H1 (cell line): ENCODE measurements around the gene LRRC8D. TPM values are rescaled to one million over a fixed set of nuclear protein-coding genes. Genes with fewer than 3 reads are reported as not detected.

Source experiments
- CTCF ChIA-PET: fragments of 300-600 bp; sonication (Branson Sonifier 250); formaldehyde crosslinking; loops from one replicate; lab custom pipeline; 2021; ENCODE audit not compliant: partially characterized antibody; lab: Charles Lee
- POLR2A ChIA-PET: fragments of 300-600 bp; sonication (Branson Sonifier 250); formaldehyde crosslinking; loops from one replicate; lab custom pipeline; 2021; ENCODE audit warnings: inconsistent platforms; ENCODE audit not compliant: partially characterized antibody; lab: Charles Lee
- DNase-seq, 2 experiments: peaks; one replicate each; pipeline versions ENCODE4 v3.0.0 to v3.0.0-alpha.2; 2010 to 2022; ENCODE audit warnings: low spot score in 2 of 2, low read depth in 1 of 2, mixed read lengths in 1 of 2
- FAIRE-seq: peaks from 2 replicates; lab custom pipeline; 2011; peaks lifted over from hg19 to GRCh38; lab: Jason Lieb, UNC
- H2AFZ ChIP-seq: 2 replicates; pipeline ENCODE4 v1.8.1; 2012; ENCODE audit warnings: low read length, inconsistent platforms
- H2AK5ac ChIP-seq: 2 replicates; pipeline ENCODE4 v1.6.1; 2013; ENCODE audit warnings: low read depth, low read length
- H2BK120ac ChIP-seq: replicated peaks from 2 replicates; pipeline ENCODE3; 2013; ENCODE audit warnings: low read depth, low read length, inconsistent platforms
- H2BK12ac ChIP-seq: 2 replicates; pipeline ENCODE4 v1.6.1; 2013; ENCODE audit warnings: low read depth, low read length
- H2BK15ac ChIP-seq: 2 replicates; pipeline ENCODE4 v1.6.1; 2013; ENCODE audit warnings: low read length
- H2BK20ac ChIP-seq: 2 replicates; pipeline ENCODE4 v1.6.1; 2013; ENCODE audit warnings: low read length
- H2BK5ac ChIP-seq: 2 replicates; pipeline ENCODE4 v1.6.1; 2013; ENCODE audit warnings: low read depth, low read length
- H3K14ac ChIP-seq: 2 replicates; pipeline ENCODE4 v1.6.1; 2013; ENCODE audit warnings: inconsistent platforms; ENCODE audit not compliant: insufficient read length
- H3K18ac ChIP-seq: 2 replicates; pipeline ENCODE4 v1.6.1; 2013; ENCODE audit warnings: low read length; ENCODE audit errors: extremely low read depth
- H3K23ac ChIP-seq: 2 replicates; pipeline ENCODE4 v1.6.1; 2013; ENCODE audit warnings: inconsistent platforms; ENCODE audit not compliant: insufficient read length
- H3K23me2 ChIP-seq: 2 replicates; pipeline ENCODE4 v1.6.1; 2013; ENCODE audit warnings: low read depth, low read length
- H3K27ac ChIP-seq: 2 replicates; pipeline ENCODE4 v1.6.1; 2011; ENCODE audit warnings: low read depth, low read length, inconsistent platforms
- H3K27me3 ChIP-seq, 4 experiments: replicated peaks in 1 of 4; 1 replicate in 1 of 4; 2 replicates in 3 of 4; pipeline versions ENCODE4 v1.6.1 to v1.8.1; 2011 to 2013; ENCODE audit warnings: low read length in 3 of 4, mild to moderate bottlenecking in 3 of 4, inconsistent platforms in 2 of 4, mixed read lengths in 2 of 4, moderate library complexity in 1 of 4; ENCODE audit not compliant: control insufficient read depth in 3 of 4, insufficient read depth in 3 of 4; ENCODE audit errors: extremely low read depth in 1 of 4
- H3K36me3 ChIP-seq, 4 experiments: 2 replicates each; pipeline versions ENCODE4 v1.6.1 to v1.8.1; 2011 to 2013; ENCODE audit warnings: mild to moderate bottlenecking in 4 of 4, low read length in 3 of 4, moderate library complexity in 2 of 4, control low read depth in 1 of 4, inconsistent platforms in 1 of 4; ENCODE audit not compliant: insufficient read depth in 4 of 4, control insufficient read depth in 2 of 4
- H3K4ac ChIP-seq: replicated peaks from 2 replicates; pipeline ENCODE3; 2013; ENCODE audit warnings: low read length, low read depth, mixed read lengths, inconsistent platforms; ENCODE audit not compliant: insufficient read length
- H3K4me1 ChIP-seq, 4 experiments: replicated peaks in 1 of 4; 1 replicate in 1 of 4; 2 replicates in 3 of 4; pipeline versions ENCODE4 v1.6.1 to v1.8.1; 2011 to 2013; ENCODE audit warnings: low read length in 3 of 4, inconsistent platforms in 2 of 4, mixed read lengths in 1 of 4; ENCODE audit not compliant: insufficient read depth in 4 of 4, control insufficient read depth in 3 of 4
- H3K4me2 ChIP-seq, 2 experiments: 2 replicates each; pipeline versions ENCODE4 v1.6.1 to v1.8.1; 2011 to 2013; ENCODE audit warnings: low read depth in 2 of 2, low read length in 2 of 2, control low read depth in 1 of 2, inconsistent platforms in 1 of 2, mild to moderate bottlenecking in 1 of 2; ENCODE audit not compliant: insufficient read depth in 1 of 2
- H3K4me3 ChIP-seq, 4 experiments: fragments of 200-600, 300-600 bp in 1 of 4; sonication (generic), shearing (Covaris generic), sonication (Bioruptor Twin) in 1 of 4; 2 replicates each; pipeline versions ENCODE4 v1.5.1 to v1.8.1; 2011 to 2016; ENCODE audit warnings: low read length in 4 of 4, low read depth in 3 of 4, control low read depth in 2 of 4, inconsistent platforms in 2 of 4, mild to moderate bottlenecking in 2 of 4, mixed read lengths in 1 of 4, moderate library complexity in 1 of 4; ENCODE audit not compliant: insufficient read depth in 2 of 4; ENCODE audit errors: extremely low read depth in 1 of 4
- H3K56ac ChIP-seq: replicated peaks from 2 replicates; pipeline ENCODE3; 2013; ENCODE audit warnings: low read depth, mild to moderate bottlenecking, mixed read lengths, low read length, inconsistent platforms; ENCODE audit not compliant: insufficient read length
- H3K79me1 ChIP-seq: 2 replicates; pipeline ENCODE4 v1.6.1; 2013; ENCODE audit warnings: low read depth, low read length, control low read depth
- H3K79me2 ChIP-seq, 2 experiments: 2 replicates each; pipeline versions ENCODE4 v1.6.1 to v1.8.1; 2012 to 2013; ENCODE audit warnings: low read length in 2 of 2, mild to moderate bottlenecking in 2 of 2, inconsistent platforms in 1 of 2; ENCODE audit not compliant: insufficient read depth in 2 of 2, control insufficient read depth in 1 of 2
- H3K9ac ChIP-seq, 4 experiments: replicated peaks in 1 of 4; 1 replicate in 1 of 4; 2 replicates in 3 of 4; pipeline versions ENCODE4 v1.6.1 to v1.8.1; 2011 to 2013; ENCODE audit warnings: low read depth in 3 of 4, low read length in 3 of 4, control low read depth in 2 of 4, mild to moderate bottlenecking in 2 of 4, moderate library complexity in 2 of 4, inconsistent platforms in 1 of 4; ENCODE audit errors: extremely low read depth in 1 of 4
- H3K9me3 ChIP-seq, 2 experiments: 2 replicates each; pipeline versions ENCODE4 v1.6.1 to v1.8.1; 2012 to 2013; ENCODE audit warnings: mild to moderate bottlenecking in 2 of 2, moderate library complexity in 2 of 2, control low read depth in 1 of 2, inconsistent platforms in 1 of 2, low read depth in 1 of 2, low read length in 1 of 2, mixed read lengths in 1 of 2; ENCODE audit not compliant: insufficient read depth in 2 of 2
- H4K20me1 ChIP-seq, 2 experiments: replicated peaks in 1 of 2; 2 replicates each; pipeline versions ENCODE3 to v1.8.1; 2011 to 2013; ENCODE audit warnings: inconsistent platforms in 2 of 2, low read length in 2 of 2, mild to moderate bottlenecking in 1 of 2; ENCODE audit not compliant: insufficient read depth in 2 of 2, control insufficient read depth in 1 of 2
- H4K5ac ChIP-seq: 2 replicates; pipeline ENCODE4 v1.6.1; 2013; ENCODE audit warnings: low read length, low read depth, mixed read lengths, inconsistent platforms; ENCODE audit not compliant: insufficient read length
- H4K8ac ChIP-seq: 2 replicates; pipeline ENCODE4 v1.8.0; 2013; ENCODE audit warnings: mild to moderate bottlenecking, moderate library complexity, low read length, inconsistent platforms; ENCODE audit not compliant: insufficient read depth; ENCODE audit errors: extremely low read depth
- H4K91ac ChIP-seq: replicated peaks from 2 replicates; pipeline ENCODE3; 2013; ENCODE audit warnings: low read length, mixed read lengths, inconsistent platforms; ENCODE audit not compliant: insufficient read length
- WGBS, 2 experiments: shearing (Covaris generic) in 1 of 2; methylation state at CpG; one replicate each; pipeline versions ENCODE4 v1.1.6 to v1.1.7; 2013 to 2015; ENCODE audit warnings: low lambda C conversion rate in 2 of 2, mixed read lengths in 2 of 2, inconsistent platforms in 1 of 2, low coverage in 1 of 2, missing lambda C conversion rate in 1 of 2; ENCODE audit not compliant: insufficient replicate concordance in 2 of 2, insufficient coverage in 1 of 2, insufficient read length in 1 of 2; ENCODE audit errors: extremely low coverage in 1 of 2, missing lambda C conversion rate in 1 of 2; 5-methylcytosine and 5-hydroxymethylcytosine counted together
- polyA plus RNA-seq, 7 experiments: library from polyadenylated mRNA; depleted of rRNA in 3 of 7; stranded (reverse) in 5 of 7; unstranded in 2 of 7; fragments of >200 nt in 5 of 7; fragments of 200-250 nt in 2 of 7; gene quantifications; 1 replicate in 5 of 7; 2 replicates in 1 of 7; 4 replicates in 1 of 7; pipeline versions ENCODE4 v1.2.1 to v1.2.3, GENCODE V29; 2011 to 2013; ENCODE audit warnings: missing spikeins in 2 of 7, mixed read lengths in 2 of 7
- total RNA-seq: library from RNA; stranded (reverse); fragmentation: NEBNext Ultra II Directional; extraction: Animal tissue kit (Norgen Biotek cat#: 25700); gene quantifications from 2 replicates; pipeline ENCODE4 v1.2.1, GENCODE V29; 2021

LRRC8D gene
- total and polyA plus RNA-seq, 2 of the 8 experiments (the other 6 are each of a cell fraction or from before 2014, with no cell fraction given): 42.0 to 58.5 TPM

- Histone ChIP-seq H3K14ac (no peak overlapping the region), H2BK15ac (no peak overlapping the region), H3K9me3 (no peaks in the 10 kb centered on the region), H4K91ac (no peak overlapping the region), H3K79me2 (peaks cover 0 to 20% of the 10 kb centered on the region in 2 experiments; a peak in 2 of 4 replicates), H2BK20ac (no peak overlapping the region), H2BK120ac (no peak overlapping the region), H3K56ac (no peak overlapping the region), H3K23me2 (peaks cover 8% of the 10 kb centered on the region; the same call in 1 of the 2 replicates), H4K20me1 (peaks cover 0 to 2% of the 10 kb centered on the region in 2 experiments), H3K79me1 (peaks cover 3% of the 10 kb centered on the region; the same call in 1 of the 2 replicates), H3K18ac (no peak overlapping the region), H3K23ac (no peak overlapping the region), H4K5ac (no peak overlapping the region), H4K8ac (no peak overlapping the region), H3K4me2 (no peak overlapping the region), H3K27ac (no peak overlapping the region), H3K36me3 (peaks cover 0 to 40% (median 6%) of the 10 kb centered on the region in 4 experiments; a peak in 5 of 8 replicates), H2AK5ac (no peak overlapping the region), H3K27me3 (no peaks in the 10 kb centered on the region), H3K4me1 (peaks cover 0 to 10% (median 5%) of the 10 kb centered on the region in 4 experiments; a peak in 5 of 7 replicates), H2BK12ac (no peak overlapping the region), H2BK5ac (no peak overlapping the region), H2AFZ (no peak overlapping the region), H3K9ac (no peak overlapping the region), H3K4me3 (no peak overlapping the region), H3K4ac (no peak overlapping the region)
- ChIA-PET CTCF (interaction anchor here (0.5 to 2.4 kb wide), 8 partner anchors 12 to 362 kb away, joined by 3 to 8 read pairs (median 4); no protein-coding TSS in a partner anchor), POLR2A (interaction anchor here (1.0 to 2.2 kb wide), 4 partner anchors 8 to 22 kb away, joined by 3 to 7 read pairs (median 4); no protein-coding TSS in a partner anchor)
- 93% methylated on average over 4 of the region's 4 CpGs; no CpG with 5 or more reads in 1 of the 2 experiments for WGBS, 2 experiments
- no peak for DNase-seq
- no peak for FAIRE-seq
Observed at GRCh38 chr1:89847191-89847729, 26.4 kb downstream of the LRRC8D start.
